ENCODE measurements around the gene NOS2.
"Not testable (repeated sequence)": the region's sequence is repeated elsewhere in the genome, so short reads cannot be mapped to it uniquely, and the experiment has no call there.

The NOS2 gene

GRCh38 chr17:27837769-27838168 lies 37.4 kb upstream of the NOS2 start:
- H3K36me3 ChIP-seq (ENCODE audit: control insufficient read depth, insufficient read depth, low read length); H3K27ac ChIP-seq (ENCODE audit: low read depth, low read length, severe bottlenecking); H3K4me1 ChIP-seq (ENCODE audit: control insufficient read depth, insufficient read depth, low read length, poor library complexity, severe bottlenecking); H3K4me3 ChIP-seq (ENCODE audit: extremely low read depth, insufficient read depth, low read length, poor library complexity, severe bottlenecking); H3K9me3 ChIP-seq (ENCODE audit: control insufficient read depth, low read length): not testable (repeated sequence)
- WGBS, 2 experiments (ENCODE audit: insufficient coverage in 2 of 2), result 71% methylated on average over 1 of the region's 1 CpG; no CpG with 5 or more reads in 1 of the 2 experiments

GRCh38 chr17:27836651-27837050 lies 36.3 kb upstream of the NOS2 start:
- Histone ChIP-seq H3K4me1 (ENCODE audit: control insufficient read depth, insufficient read depth, low read length, poor library complexity, severe bottlenecking) (no peaks in the 10 kb centered on the region), H3K36me3 (ENCODE audit: control insufficient read depth, insufficient read depth, low read length) (no peaks in the 10 kb centered on the region), H3K4me3 (ENCODE audit: extremely low read depth, insufficient read depth, low read length, poor library complexity, severe bottlenecking) (no peak overlapping the region), H3K9me3 (ENCODE audit: control insufficient read depth, low read length) (no peaks in the 10 kb centered on the region), H3K27ac (ENCODE audit: low read depth, low read length, severe bottlenecking) (no peak overlapping the region)

GRCh38 chr17:27834571-27834970 lies 34.2 kb upstream of the NOS2 start:
- no peaks in the 10 kb centered on the region for H3K4me1 ChIP-seq (ENCODE audit: control insufficient read depth, insufficient read depth, low read length, poor library complexity, severe bottlenecking)
- H3K27ac ChIP-seq (ENCODE audit: low read depth, low read length, severe bottlenecking), result no peak overlapping the region
- WGBS, 2 experiments (ENCODE audit: insufficient coverage in 2 of 2), result 89 to 92% methylated on average over 1 to 2 of the region's 3 CpGs
- no peak overlapping the region for H3K4me3 ChIP-seq (ENCODE audit: extremely low read depth, insufficient read depth, low read length, poor library complexity, severe bottlenecking)
- H3K9me3 ChIP-seq (ENCODE audit: control insufficient read depth, low read length), result no peaks in the 10 kb centered on the region
- no peaks in the 10 kb centered on the region for H3K36me3 ChIP-seq (ENCODE audit: control insufficient read depth, insufficient read depth, low read length)

GRCh38 chr17:27832831-27833230 lies 32.5 kb upstream of the NOS2 start:
- no peaks in the 10 kb centered on the region for H3K4me1 ChIP-seq (ENCODE audit: control insufficient read depth, insufficient read depth, low read length, poor library complexity, severe bottlenecking)
- H3K27ac ChIP-seq (ENCODE audit: low read depth, low read length, severe bottlenecking), result no peak overlapping the region
- no peaks in the 10 kb centered on the region for H3K9me3 ChIP-seq (ENCODE audit: control insufficient read depth, low read length)
- no peak overlapping the region for H3K4me3 ChIP-seq (ENCODE audit: extremely low read depth, insufficient read depth, low read length, poor library complexity, severe bottlenecking)
- no peaks in the 10 kb centered on the region for H3K36me3 ChIP-seq (ENCODE audit: control insufficient read depth, insufficient read depth, low read length)

DNA sequence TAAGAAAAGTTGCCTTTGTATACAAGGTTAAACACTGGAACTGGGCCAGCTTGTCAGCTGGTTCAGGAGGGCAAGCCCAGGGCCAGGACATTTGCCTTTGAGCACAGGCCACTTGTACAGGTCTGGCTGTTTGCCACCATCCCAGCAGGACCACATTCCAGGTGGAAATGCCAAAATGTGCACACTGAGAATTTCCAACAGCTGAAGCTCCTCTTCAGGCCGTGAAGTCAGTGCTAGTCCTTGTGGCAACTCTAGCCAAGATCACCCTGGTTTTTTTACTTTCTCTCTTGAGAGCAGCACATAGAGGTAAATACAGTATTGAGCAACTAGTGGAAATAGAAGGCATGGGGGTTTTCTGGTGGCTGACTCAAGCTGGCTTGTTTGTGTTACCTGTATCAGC lies 29.6 kb upstream of the NOS2 start:
- H3K4me1 ChIP-seq (ENCODE audit: control insufficient read depth, insufficient read depth, low read length, poor library complexity, severe bottlenecking); H3K27ac ChIP-seq (ENCODE audit: low read depth, low read length, severe bottlenecking); H3K36me3 ChIP-seq (ENCODE audit: control insufficient read depth, insufficient read depth, low read length); H3K4me3 ChIP-seq (ENCODE audit: extremely low read depth, insufficient read depth, low read length, poor library complexity, severe bottlenecking); H3K9me3 ChIP-seq (ENCODE audit: control insufficient read depth, low read length): not testable (repeated sequence)
- WGBS, 2 experiments (ENCODE audit: insufficient coverage in 2 of 2), result no CpG with 5 or more reads among the region's 1 CpG

- not testable (repeated sequence) for H3K27ac ChIP-seq (ENCODE audit: low read depth, low read length, severe bottlenecking); H3K36me3 ChIP-seq (ENCODE audit: control insufficient read depth, insufficient read depth, low read length); H3K9me3 ChIP-seq (ENCODE audit: control insufficient read depth, low read length); H3K4me3 ChIP-seq (ENCODE audit: extremely low read depth, insufficient read depth, low read length, poor library complexity, severe bottlenecking); H3K4me1 ChIP-seq (ENCODE audit: control insufficient read depth, insufficient read depth, low read length, poor library complexity, severe bottlenecking)
- no CpG with 5 or more reads among the region's 2 CpGs for WGBS, 2 experiments (ENCODE audit: insufficient coverage in 2 of 2)
Measured at GRCh38 chr17:27829143-27829711, 28.9 kb upstream of the NOS2 start.

GRCh38 chr17:27825459-27825858 lies 25.1 kb upstream of the NOS2 start:
- Histone ChIP-seq H3K27ac (ENCODE audit: low read depth, low read length, severe bottlenecking) (no peak overlapping the region), H3K4me3 (ENCODE audit: extremely low read depth, insufficient read depth, low read length, poor library complexity, severe bottlenecking) (no peak overlapping the region), H3K4me1 (ENCODE audit: control insufficient read depth, insufficient read depth, low read length, poor library complexity, severe bottlenecking) (no peaks in the 10 kb centered on the region), H3K36me3 (ENCODE audit: control insufficient read depth, insufficient read depth, low read length) (no peaks in the 10 kb centered on the region), H3K9me3 (ENCODE audit: control insufficient read depth, low read length) (no peaks in the 10 kb centered on the region)
- 74% methylated on average over 3 of the region's 5 CpGs; no CpG with 5 or more reads in 1 of the 2 experiments for WGBS, 2 experiments (ENCODE audit: insufficient coverage in 2 of 2)

DNA sequence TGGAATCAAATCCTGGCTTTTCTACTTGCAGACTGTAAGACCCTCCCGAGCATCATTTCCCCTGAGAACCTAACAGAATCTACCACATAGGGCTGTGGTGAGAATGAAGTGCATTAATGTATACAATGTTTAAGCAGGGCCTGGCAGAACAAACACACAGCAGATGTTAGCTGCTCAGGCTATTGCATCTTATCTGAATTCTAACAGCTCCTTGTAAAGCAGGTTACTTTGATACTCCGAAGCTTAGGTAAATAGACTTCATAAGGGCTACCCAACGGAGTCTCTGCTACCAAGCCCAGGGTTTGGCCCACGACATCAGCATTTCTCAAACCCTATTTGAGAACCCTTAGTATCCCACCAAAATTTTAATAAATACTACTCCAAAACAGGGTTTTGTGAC lies 24.4 kb upstream of the NOS2 start:
- no peaks in the 10 kb centered on the region for H3K4me1 ChIP-seq (ENCODE audit: control insufficient read depth, insufficient read depth, low read length, poor library complexity, severe bottlenecking)
- WGBS, 2 experiments (ENCODE audit: insufficient coverage in 2 of 2), result 69 to 85% methylated on average over 2 to 3 of the region's 4 CpGs
- H3K27ac ChIP-seq (ENCODE audit: low read depth, low read length, severe bottlenecking), result no peak overlapping the region
- no peaks in the 10 kb centered on the region for H3K9me3 ChIP-seq (ENCODE audit: control insufficient read depth, low read length)
- no peaks in the 10 kb centered on the region for H3K36me3 ChIP-seq (ENCODE audit: control insufficient read depth, insufficient read depth, low read length)
- no peak overlapping the region for H3K4me3 ChIP-seq (ENCODE audit: extremely low read depth, insufficient read depth, low read length, poor library complexity, severe bottlenecking)

DNA sequence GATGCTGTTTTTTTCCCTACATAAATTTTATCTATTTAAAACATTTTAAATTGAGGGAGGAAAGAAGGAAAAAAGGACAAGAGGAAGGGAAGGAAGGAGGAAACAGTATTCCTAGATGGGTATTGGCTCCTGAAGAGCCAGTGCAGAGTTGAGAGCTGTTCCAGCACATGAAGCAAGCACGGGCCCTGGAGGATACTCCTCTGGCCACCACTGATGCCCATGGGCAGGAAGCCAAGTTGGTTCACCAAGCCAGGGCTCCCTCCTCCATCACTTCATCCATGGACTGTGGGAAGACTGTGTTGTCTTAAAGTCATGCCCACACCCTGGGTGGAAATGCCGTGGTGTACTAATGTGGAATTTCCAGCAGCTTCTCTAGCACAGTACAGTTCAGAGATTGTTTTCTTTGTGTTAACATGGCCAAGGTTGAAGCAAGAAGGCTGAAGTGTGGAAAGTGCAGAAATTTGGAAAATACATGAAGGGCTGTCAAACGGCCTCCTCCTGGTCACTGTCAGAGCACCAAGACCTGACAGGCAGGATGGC lies 23.9 kb upstream of the NOS2 start:
- Histone ChIP-seq H3K36me3 (ENCODE audit: control insufficient read depth, insufficient read depth, low read length) (no peaks in the 10 kb centered on the region), H3K4me1 (ENCODE audit: control insufficient read depth, insufficient read depth, low read length, poor library complexity, severe bottlenecking) (no peaks in the 10 kb centered on the region), H3K9me3 (ENCODE audit: control insufficient read depth, low read length) (no peaks in the 10 kb centered on the region), H3K4me3 (ENCODE audit: extremely low read depth, insufficient read depth, low read length, poor library complexity, severe bottlenecking) (no peak overlapping the region), H3K27ac (ENCODE audit: low read depth, low read length, severe bottlenecking) (no peak overlapping the region)
- WGBS, 2 experiments (ENCODE audit: insufficient coverage in 2 of 2), result 93 to 94% methylated on average over 3 of the region's 3 CpGs

DNA sequence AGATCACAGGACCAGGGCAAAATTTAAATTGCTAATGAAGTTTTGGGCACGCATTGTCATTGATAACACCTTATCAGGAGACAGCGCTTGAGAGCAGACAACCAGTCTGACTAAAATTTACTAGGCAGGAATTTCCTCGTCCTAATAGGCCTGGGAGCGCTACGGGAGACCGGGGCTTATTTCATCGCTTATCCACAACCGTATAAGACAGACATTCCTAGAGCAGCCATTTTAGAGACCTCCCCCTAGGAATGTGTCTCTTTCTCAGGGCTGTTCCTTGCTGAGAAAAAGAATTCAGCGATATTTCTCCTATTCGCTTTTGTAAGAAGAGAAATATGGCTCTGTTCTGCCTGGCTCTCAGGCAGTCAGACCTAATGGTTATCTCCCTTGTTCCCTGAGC lies 21.8 kb upstream of the NOS2 start:
- WGBS, 2 experiments (ENCODE audit: insufficient coverage in 2 of 2), result 73 to 97% methylated on average over 6 to 9 of the region's 10 CpGs

GRCh38 chr17:27821318-27821717 lies 21.0 kb upstream of the NOS2 start:
- Histone ChIP-seq H3K4me1 (ENCODE audit: control insufficient read depth, insufficient read depth, low read length, poor library complexity, severe bottlenecking) (peaks cover 15% of the 10 kb centered on the region), H3K4me3 (ENCODE audit: extremely low read depth, insufficient read depth, low read length, poor library complexity, severe bottlenecking) (no peak overlapping the region), H3K9me3 (ENCODE audit: control insufficient read depth, low read length) (no peaks in the 10 kb centered on the region), H3K36me3 (ENCODE audit: control insufficient read depth, insufficient read depth, low read length) (no peaks in the 10 kb centered on the region), H3K27ac (ENCODE audit: low read depth, low read length, severe bottlenecking) (no peak overlapping the region)
- 82 to 87% methylated on average over 1 to 3 of the region's 3 CpGs for WGBS, 2 experiments (ENCODE audit: insufficient coverage in 2 of 2)

More for the DNA sequence above, 21.8 kb upstream of the NOS2 start:
- not testable (repeated sequence) for H3K4me3 ChIP-seq (ENCODE audit: extremely low read depth, insufficient read depth, low read length, poor library complexity, severe bottlenecking); H3K36me3 ChIP-seq (ENCODE audit: control insufficient read depth, insufficient read depth, low read length); H3K9me3 ChIP-seq (ENCODE audit: control insufficient read depth, low read length); H3K27ac ChIP-seq (ENCODE audit: low read depth, low read length, severe bottlenecking)
- peaks cover 14% of the 10 kb centered on the region for H3K4me1 ChIP-seq (ENCODE audit: control insufficient read depth, insufficient read depth, low read length, poor library complexity, severe bottlenecking)
